Esophagus muscularis mucosa (tissue), 4 donors: ENCODE results near the gene YWHAH. TPM values are rescaled to one million over a fixed set of nuclear protein-coding genes. Genes with fewer than 3 reads are reported as not detected.
A peak's percentile ranks its signal among the peaks of the same experiment; 100 is the strongest.

Source experiments
- DNase-seq: peaks from one replicate; pipeline ENCODE4 v3.0.0-alpha.2; 2017; ENCODE audit errors: extremely low spot score
- H3K27ac ChIP-seq, 4 donors: fragments of 200-600 bp; sonication (generic); replicated peaks in 1 of 4; 1 replicate in 3 of 4; 2 replicates in 1 of 4; pipeline ENCODE4 v1.5.1; 2016 to 2019; ENCODE audit warnings: mild to moderate bottlenecking in 1 of 4
- H3K27me3 ChIP-seq, 4 donors: fragments of 200-600 bp; sonication (generic); one replicate each; pipeline versions ENCODE4 v1.5.1 to v1.6.0; 2016 to 2019
- H3K36me3 ChIP-seq, 4 donors: fragments of 200-600 bp; sonication (generic); one replicate each; pipeline ENCODE4 v1.5.1; 2016 to 2019
- H3K4me1 ChIP-seq, 4 donors: fragments of 200-600 bp; sonication (generic); one replicate each; pipeline ENCODE4 v1.5.1; 2016 to 2019
- H3K4me3 ChIP-seq, 4 donors: fragments of 200-600 bp; sonication (generic); 1 replicate in 2 of 4; 2 replicates in 2 of 4; pipeline ENCODE4 v1.5.1; 2016 to 2019; ENCODE audit warnings: mild to moderate bottlenecking in 4 of 4, moderate library complexity in 1 of 4
- H3K9me3 ChIP-seq, 4 donors: fragments of 200-600 bp; sonication (generic); 1 replicate in 3 of 4; 2 replicates in 1 of 4; pipeline ENCODE4 v1.5.1; 2016 to 2019
- CTCF ChIP-seq, 3 experiments: fragments of 200-600 bp in 2 of 3; fragments of 450-650 bp in 1 of 3; sonication (generic) in 2 of 3; IDR thresholded peaks; one replicate each; pipeline ENCODE4 v1.5.1; 2017 to 2019; ENCODE audit warnings: antibody characterized with exemption in 3 of 3, mild to moderate bottlenecking in 2 of 3, moderate library complexity in 1 of 3
- EP300 ChIP-seq: sonication (generic); formaldehyde crosslinking; IDR thresholded peaks from one replicate; pipeline ENCODE4 v1.6.1; 2017; ENCODE audit warnings: antibody characterized with exemption
- POLR2A ChIP-seq: fragments of 450-650 bp; IDR thresholded peaks from one replicate; pipeline ENCODE4 v1.6.1; 2017; ENCODE audit warnings: antibody characterized with exemption, moderate library complexity, mild to moderate bottlenecking, low read depth
- POLR2AphosphoS5 ChIP-seq, 2 donors: sonication (generic); formaldehyde crosslinking; IDR thresholded peaks; one replicate each; pipeline ENCODE4 v1.6.1; 2017; ENCODE audit warnings: antibody characterized with exemption in 2 of 2
- WGBS: methylation state at CpG from one replicate; pipeline ENCODE4 v1.1.5; 2018; 5-methylcytosine and 5-hydroxymethylcytosine counted together
- intact Hi-C: fragments of 100-400 bp; cut with DNase I; formaldehyde crosslinking; loops from one replicate; pipeline ENCODE4 v1.15.1; 2023
- total RNA-seq, 4 donors: library from RNA; depleted of rRNA; stranded (reverse); fragments of >200 nt; gene quantifications; one replicate each; pipeline versions ENCODE4 v1.1.0 to v1.2.1, GENCODE V29; 2016

The YWHAH gene
- total RNA-seq, 4 donors from 2014 or later, result 132 to 232 (median 183) TPM

- Histone ChIP-seq H3K4me3 (no peak overlapping the region), H3K27ac (peak overlapping the region; percentile 66 to 84 (median 76)), H3K27me3 (no peaks in the 10 kb centered on the region), H3K36me3 (peaks cover 14 to 47% (median 28%) of the 10 kb centered on the region in 4 donors), H3K9me3 (no peaks in the 10 kb centered on the region), H3K4me1 (peaks cover 53 to 82% (median 80%) of the 10 kb centered on the region in 4 donors)
- intact Hi-C loops, result no loop called here
- DNase-seq, result no peak
- TF ChIP-seq POLR2AphosphoS5 (IDR thresholded peaks at IDR 0.05), result no peak
- TF ChIP-seq EP300, result no peak
- no peak for TF ChIP-seq CTCF (IDR thresholded peaks at IDR 0.05)
- TF ChIP-seq POLR2A, result no peak
- WGBS, result 51% methylated on average over 2 of the region's 2 CpGs
Observed at GRCh38 chr22:31952094-31952401, 7.7 kb downstream of the YWHAH start.

DNA sequence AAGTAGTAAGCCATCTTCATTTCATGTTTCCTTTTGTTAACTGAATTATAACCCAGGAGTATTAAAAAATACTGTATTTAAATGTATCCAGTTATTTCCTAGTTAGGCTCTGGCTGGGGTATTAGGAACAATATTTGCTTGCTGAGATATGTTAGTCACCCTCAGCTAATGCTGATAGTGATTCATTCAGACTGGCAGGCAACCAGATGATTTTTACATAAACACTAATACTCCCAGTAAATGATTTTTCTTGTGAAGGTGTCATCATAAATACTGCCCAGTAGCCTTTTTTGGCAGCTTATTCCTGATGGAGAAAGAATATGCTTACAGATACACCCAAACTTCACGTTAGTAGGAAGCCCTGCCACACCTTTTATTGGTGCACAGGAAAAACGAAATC, 8.1 kb downstream of the YWHAH start:
- peaks cover 51 to 78% (median 76%) of the 10 kb centered on the region in 4 donors for H3K4me1 ChIP-seq
- H3K4me3 ChIP-seq, result no peak overlapping the region
- H3K36me3 ChIP-seq, result peaks cover 14 to 49% (median 32%) of the 10 kb centered on the region in 4 donors
- TF ChIP-seq EP300 (no peak), POLR2AphosphoS5 (IDR thresholded peaks at IDR 0.05) (peak in 1 of 2 donors; percentile 49)
- intact Hi-C loops, result no loop called here
- DNase-seq, result no peak
- no peaks in the 10 kb centered on the region for H3K9me3 ChIP-seq
- H3K27ac ChIP-seq, result peak overlapping the region; percentile 66 to 84 (median 76)
- H3K27me3 ChIP-seq, result no peaks in the 10 kb centered on the region
- WGBS, result 13% methylated on average over 2 of the region's 2 CpGs

GRCh38 chr22:31953261-31953660, 8.9 kb downstream of the YWHAH start:
- Histone ChIP-seq H3K27ac (peak overlapping the region; percentile 66 to 84 (median 76)), H3K9me3 (no peaks in the 10 kb centered on the region), H3K4me3 (no peak overlapping the region), H3K27me3 (no peaks in the 10 kb centered on the region), H3K36me3 (peaks cover 14 to 49% (median 36%) of the 10 kb centered on the region in 4 donors), H3K4me1 (peaks cover 43 to 70% (median 68%) of the 10 kb centered on the region in 4 donors)
- 86% methylated on average over 3 of the region's 3 CpGs for WGBS
- intact Hi-C loops, result no loop called here
- DNase-seq, result no peak
- TF ChIP-seq POLR2AphosphoS5 (IDR thresholded peaks at IDR 0.05) (no peak), CTCF (IDR thresholded peaks at IDR 0.05) (no peak)

- Histone ChIP-seq H3K4me3 (no peak overlapping the region), H3K27ac (peak overlapping the region; percentile 66 to 84 (median 76)), H3K36me3 (peaks cover 14 to 42% (median 31%) of the 10 kb centered on the region in 4 donors), H3K27me3 (no peaks in the 10 kb centered on the region), H3K9me3 (no peaks in the 10 kb centered on the region), H3K4me1 (peaks cover 43 to 59% (median 59%) of the 10 kb centered on the region in 4 donors)
- DNase-seq, result no peak
- intact Hi-C loops, result no loop called here
- 67% methylated on average over 11 of the region's 11 CpGs for WGBS
- peak; percentile 48 to 52 for TF ChIP-seq POLR2AphosphoS5 (IDR thresholded peaks at IDR 0.05)
- TF ChIP-seq POLR2A, result no peak
Observed at GRCh38 chr22:31954535-31955523, 10.5 kb downstream of the YWHAH start.

GRCh38 chr22:31956360-31956759, 12.0 kb downstream of the YWHAH start:
- no peak overlapping the region for H3K27ac ChIP-seq
- H3K4me3 ChIP-seq, result no peak overlapping the region
- no peak for TF ChIP-seq POLR2A
- TF ChIP-seq POLR2AphosphoS5 (IDR thresholded peaks at IDR 0.05), result no peak
- TF ChIP-seq CTCF (IDR thresholded peaks at IDR 0.05), result no peak
- TF ChIP-seq EP300, result no peak
- DNase-seq, result no peak
- H3K27me3 ChIP-seq, result no peaks in the 10 kb centered on the region
- peaks cover 14 to 33% (median 26%) of the 10 kb centered on the region in 4 donors for H3K36me3 ChIP-seq
- no peaks in the 10 kb centered on the region for H3K9me3 ChIP-seq
- intact Hi-C loops, result no loop called here
- peaks cover 30 to 44% (median 44%) of the 10 kb centered on the region in 4 donors for H3K4me1 ChIP-seq
- 95% methylated on average over 12 of the region's 12 CpGs for WGBS
